Daoy (cell line): ENCODE measurements around the gene PASK. TPM values are rescaled to one million over a fixed set of nuclear protein-coding genes. Genes with fewer than 3 reads are reported as not detected.

Experiments used
- DNase-seq: peaks from one replicate; pipeline ENCODE4 v3.0.0-alpha.2; 2015; ENCODE audit warnings: low read depth
- total RNA-seq: library from RNA; depleted of rRNA; stranded (reverse); fragments of >200 nt; shearing (Covaris generic); gene quantifications from 2 replicates; pipeline ENCODE4 v1.2.3, GENCODE V29; 2014

PASK gene
- total RNA-seq, 1 experiment from 2014 or later, result 8.5 TPM

DNA sequence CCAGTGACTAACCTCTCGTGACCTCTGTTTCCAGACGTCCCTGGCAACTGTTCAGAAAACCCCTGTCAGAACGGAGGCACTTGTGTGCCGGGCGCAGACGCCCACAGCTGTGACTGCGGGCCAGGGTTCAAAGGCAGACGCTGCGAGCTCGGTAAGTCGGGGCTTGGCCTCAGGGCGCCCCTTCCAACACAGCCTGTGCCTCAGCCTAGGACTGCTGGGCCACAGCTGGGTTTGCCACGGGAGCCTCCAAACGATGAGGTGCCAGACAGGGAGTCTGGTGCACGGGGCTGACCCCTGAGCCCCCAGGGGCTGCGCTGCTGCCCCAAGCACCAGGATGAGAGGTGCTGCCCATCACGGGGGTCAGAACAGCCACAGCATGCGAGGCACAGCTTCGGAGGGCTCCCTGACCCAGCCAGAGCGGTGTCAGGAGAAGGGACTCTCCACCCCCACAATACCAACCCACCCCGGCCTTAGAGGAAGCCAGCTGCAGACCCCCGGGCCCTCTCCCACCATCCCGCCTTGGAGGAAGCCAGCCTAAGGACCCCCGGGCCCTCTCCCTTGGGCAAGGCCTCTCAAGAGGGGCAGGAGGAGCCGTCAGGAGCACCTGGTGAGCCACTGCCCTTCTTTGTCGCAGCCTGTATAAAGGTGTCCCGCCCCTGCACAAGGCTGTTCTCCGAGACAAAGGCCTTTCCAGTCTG is 67.5 kb downstream of the PASK start:
- no peak for DNase-seq

DNA sequence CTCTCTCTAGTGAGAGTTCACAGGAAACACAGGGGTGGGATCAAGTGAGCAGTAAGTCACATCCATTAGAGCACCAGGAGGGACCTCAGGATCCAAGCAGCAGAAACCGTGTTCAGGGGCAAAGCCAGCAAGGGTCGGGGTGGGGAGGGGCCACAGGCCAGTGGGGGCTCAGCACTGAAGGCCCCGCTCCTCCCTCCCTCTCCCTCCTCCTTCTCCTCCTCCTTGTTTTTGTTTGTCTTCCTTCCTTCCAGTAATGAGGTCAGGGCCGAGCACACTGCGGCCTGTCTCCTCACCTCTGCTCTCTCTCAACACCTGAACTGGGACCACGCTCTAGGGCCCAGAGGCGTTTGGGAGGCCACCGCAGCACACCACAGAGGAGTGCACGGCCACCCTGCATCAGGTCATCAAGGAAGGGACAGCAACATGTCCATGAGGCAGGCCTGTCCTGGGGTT is 68.1 kb downstream of the PASK start:
- DNase-seq, result no peak

DNA sequence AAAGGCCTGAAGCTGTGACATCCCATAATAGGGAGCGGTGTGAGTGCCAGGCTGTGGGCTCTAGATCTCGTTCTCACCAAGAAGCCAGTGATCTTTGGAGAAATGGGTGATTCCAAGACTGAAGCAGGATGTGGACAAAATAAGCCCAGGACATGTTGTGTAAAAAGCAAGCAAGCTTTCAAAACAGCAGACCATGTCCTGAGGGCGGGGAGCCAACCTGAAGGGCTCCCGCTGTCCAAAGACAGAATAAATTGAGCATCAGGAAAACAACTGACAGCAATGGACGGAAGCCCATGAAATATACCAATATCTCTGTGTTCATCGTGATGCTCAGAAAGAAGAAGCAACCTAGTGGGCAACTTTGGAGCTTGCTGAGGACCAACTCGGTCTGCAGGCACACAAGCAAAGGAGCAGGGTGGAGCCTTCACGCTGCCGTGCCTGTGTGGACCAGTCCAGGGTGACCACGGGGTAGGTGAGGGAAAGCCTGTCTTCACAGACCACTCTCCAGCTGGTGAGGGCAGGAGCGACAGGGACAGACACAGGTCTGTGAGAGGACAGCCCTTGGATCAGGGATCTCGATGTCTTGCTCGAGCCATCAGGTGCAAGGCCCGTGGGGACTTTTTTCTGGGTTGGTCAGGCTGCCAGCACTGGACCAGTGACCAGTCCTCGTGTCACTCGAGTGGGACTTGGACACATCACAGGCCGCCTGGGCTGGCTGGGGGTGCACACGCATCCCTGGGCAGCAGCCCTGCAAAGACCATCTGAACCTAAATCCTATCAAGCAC is 68.7 kb downstream of the PASK start:
- DNase-seq, result no peak

DNA sequence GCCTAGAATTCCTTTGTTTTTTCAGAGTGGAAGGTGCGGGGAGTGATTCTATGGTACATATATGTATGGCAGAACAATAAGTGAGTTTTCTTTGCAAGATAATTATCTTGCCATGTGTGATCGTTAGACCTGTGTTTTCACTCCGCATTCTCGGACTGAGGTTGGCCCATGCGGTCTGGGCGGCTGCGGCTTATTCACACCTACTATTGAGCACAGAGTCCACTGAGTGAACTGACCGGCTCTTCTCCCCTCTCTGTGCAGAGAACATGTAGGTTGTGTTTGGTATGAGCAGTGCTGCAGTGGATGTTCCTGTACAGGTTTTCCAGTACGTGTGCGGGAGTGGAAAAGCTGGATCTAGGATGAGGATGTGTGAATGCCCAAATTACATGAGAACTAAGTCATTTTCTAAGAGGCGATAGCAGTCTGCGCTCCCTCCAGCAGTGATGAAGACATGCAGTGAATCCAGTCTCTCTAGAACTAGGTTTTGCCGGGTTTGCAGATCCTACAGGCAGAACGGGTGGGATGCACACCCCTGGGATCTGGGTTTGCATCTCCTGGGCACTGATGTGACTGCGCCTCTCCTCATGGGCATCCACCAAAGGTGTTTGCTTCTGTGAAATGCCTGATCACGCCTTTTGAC is 74.3 kb downstream of the PASK start:
- DNase-seq, result no peak

DNA sequence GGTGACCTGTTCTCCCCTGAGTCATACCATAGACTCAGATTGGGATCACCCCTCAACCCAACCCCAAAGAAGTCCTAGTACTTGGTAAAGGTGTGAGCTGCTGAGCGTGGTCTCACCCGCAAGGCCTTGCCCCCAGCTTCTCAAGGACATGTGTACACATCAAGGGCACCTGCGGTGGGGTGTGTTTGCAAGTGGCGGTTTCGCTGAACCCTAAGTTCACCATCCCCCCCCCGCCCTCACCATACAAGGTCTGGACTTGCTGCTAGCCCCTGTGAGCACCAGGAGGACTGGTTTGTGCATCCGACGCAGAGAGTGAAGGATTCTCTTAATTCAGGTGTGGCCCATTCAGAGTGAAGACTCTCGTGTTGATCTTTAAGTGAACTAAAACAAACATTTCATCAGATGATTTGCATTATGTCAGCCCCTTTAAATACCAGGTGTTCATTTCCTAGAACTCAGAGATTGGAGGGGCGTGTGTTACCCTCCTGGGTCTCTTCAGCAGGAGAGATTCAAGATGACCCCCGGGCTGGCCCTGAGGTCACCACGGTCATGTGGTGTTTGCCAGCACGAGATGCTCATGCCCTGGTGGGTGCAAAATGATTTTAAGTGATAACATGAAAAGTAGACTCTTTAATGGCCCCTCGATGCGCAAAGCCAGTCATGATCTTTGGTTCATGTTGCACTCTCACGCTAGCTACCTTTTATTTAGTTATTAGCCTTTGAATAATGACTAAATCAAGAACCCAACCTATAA is 75.0 kb downstream of the PASK start:
- no peak for DNase-seq

DNA sequence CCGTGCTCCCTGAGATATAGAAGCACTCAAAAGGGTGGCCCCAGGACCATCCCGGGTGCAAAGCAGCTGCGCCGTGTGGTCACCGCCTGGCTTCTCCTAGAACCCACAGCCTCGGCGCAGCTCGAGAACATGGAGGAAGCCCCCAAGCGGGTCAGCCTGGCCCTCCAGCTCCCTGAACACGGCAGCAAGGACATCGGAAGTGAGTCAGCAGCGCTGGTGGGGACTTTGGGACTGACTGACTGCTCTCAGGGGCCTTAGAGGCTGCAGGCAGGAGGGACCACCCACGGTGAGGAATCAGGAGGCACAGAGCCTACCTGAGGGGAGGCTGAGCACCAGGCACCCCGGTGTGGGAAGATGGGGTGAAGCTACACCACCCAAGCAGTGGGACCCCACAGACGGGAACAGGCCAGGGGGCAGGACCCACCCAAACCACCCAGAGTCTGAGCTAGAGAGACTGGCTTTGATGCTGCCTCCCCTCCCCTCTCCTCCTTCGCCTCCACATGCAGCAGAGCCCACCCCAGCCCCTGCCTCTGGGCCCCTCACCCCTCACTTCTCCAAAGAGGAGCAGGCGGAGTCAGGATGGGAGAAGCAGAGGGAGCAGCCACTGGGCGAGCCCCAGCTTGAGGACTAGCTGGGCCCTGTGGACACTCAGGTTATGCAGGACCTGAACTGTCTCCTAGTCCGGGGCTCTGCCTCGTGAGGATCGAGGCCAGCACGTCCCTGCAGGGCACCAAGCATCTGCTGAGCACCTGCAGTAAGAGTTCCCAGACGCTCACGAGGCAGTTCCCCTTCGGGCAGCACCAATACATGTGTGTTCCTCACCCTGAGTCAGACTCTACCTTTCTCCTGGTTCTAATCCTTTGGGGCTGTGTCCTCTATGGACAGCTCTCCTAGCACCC is 75.9 kb downstream of the PASK start:
- DNase-seq, result no peak

DNA sequence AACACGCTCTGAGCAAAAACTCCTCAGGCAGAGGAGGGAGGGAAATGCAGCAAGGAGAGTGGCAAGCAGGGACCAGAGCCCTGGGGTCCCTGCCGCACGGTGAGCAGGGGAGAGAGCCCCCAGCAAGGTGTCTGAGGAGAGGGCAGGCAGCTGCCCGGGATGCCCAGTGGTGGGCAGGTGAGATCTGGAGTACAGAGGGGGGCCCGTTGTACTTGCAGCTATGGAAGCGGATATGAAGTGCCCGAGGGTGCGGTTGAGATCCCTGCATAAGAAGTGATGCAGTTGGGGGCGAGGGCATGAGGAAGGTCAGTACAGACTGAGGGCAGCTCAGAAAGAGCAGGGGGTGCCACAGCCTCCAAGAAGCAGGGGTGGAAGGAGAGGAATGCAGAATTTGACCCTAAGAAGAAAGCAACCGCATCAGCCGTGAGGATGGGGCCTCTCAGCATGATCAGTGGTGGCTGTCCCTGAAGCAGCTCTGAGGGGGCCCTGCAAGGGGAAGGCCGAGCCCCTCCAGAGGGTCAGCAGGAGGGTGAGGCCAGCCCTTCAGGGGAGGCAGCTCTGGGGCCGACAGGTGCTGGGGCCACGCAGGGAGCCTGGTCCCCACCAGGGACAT is 76.6 kb downstream of the PASK start:
- DNase-seq, result no peak

DNA sequence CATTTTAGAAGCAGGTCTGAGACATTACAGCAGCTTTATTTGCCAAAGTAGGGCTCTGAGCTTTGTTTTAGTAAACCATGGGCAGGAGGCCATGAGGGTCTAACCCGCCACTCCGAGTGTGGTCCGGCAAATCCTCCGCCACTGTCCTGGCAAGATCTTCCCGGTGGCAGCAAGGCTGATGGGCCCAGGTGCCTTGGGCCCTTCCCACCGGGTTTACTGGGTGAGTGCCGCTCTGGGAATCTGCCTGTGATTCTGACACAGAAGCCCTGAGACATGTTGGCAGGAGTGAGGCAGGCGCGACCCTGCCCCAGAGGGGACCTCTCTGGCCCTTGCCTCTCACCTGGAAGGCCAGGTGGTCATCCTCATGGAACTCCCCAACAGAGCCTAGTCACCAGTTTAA is 77.1 kb downstream of the PASK start:
- DNase-seq, result no peak

DNA sequence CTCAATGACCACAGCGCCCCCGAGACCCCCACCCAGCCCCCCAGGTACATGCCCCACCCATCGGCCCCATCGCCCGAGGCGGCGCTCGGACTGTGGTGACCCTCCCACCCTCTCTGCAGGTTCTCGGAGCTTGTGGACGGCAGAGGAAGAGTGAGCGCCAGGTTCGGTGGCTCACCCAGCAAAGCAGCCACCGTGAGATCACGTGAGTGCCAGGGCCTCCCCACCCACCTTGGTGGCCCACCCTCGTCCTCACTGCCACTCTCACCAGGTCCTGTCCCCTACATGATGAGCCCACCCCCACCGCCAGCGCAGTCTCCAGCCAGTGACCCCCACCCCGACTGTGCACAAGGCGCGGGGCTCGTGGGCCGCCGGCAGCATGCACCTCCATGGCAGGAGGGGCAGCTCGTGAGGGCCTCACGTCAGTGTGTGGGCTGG is 77.6 kb downstream of the PASK start:
- no peak for DNase-seq

DNA sequence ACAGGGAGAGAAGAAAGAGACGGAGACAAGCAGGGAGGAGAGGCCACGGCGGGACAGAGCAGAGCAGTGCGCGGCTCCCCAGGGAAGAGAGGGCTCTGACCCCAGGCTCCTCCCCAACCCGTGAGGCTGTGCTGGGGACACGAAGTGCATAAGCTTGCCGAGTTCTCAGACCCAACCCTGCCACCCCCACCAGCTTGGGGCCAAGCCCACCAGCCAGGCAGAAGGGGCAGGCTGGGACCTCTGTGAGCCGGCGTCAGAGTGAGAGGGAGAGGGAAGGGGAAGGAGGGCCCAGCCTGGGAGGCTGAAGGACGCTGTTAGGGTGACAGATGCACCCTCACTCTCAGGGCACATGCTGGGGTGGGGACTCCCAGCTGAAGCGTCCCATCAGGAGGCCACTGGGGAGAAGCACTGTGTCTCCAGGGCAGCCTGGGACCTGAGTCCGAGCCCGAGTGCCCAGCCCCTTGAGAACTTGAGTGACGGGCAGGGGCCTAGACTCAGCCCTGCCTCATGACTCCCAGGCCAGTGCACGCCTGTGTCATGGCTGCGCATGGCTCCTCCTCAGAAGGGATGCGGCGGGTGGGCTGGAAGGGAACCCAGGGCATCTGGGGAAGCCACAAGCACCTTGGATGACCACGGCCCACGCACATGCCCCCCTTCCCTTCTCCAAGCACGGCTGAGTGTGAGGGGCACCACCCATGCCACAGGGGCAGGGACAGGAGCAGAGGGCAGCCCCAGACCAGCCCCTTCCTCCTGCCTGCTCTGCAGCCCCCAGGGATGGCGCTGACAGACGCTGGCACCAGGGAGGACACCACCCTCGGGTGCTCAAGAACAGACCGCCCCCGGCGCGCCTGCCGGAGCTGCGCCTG is 78.2 kb downstream of the PASK start:
- no peak for DNase-seq

DNA sequence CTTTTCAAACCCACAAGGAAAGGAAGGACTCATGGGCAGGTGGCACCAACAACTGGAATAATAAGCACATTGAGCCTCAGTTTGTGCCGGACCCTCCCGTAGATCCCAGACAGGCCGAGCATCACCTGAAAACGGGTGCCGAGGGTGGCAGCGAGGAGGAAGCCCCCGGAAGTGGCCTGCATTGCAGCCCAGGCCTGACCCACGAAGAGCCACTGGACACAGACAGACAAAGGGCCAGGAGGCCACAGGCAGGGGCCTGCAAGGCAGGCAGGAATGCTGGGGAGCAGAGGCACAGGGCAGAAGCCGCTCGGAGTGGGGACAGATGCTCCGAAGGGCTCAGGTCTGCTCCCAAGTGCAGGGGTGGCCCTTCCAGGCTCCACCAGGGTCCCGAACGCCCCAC is 78.9 kb downstream of the PASK start:
- no peak for DNase-seq

DNA sequence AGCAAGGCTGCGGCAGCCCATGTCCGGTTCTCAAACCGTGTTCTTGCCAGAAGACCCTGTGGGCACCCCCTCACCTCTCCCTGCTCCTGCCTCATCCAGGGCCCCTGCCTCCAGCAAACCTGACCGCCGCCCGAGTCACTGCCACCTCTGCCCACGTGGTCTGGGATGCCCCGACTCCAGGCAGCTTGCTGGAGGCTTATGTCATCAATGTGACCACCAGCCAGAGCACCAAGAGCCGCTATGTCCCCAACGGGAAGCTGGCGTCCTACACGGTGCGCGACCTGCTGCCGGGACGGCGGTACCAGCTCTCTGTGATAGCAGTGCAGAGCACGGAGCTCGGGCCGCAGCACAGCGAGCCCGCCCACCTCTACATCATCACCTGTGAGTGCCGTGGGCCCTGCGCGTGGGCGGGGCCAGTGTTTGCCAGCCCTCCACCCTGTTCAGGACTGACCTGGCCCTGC is 79.4 kb downstream of the PASK start:
- no peak for DNase-seq

DNA sequence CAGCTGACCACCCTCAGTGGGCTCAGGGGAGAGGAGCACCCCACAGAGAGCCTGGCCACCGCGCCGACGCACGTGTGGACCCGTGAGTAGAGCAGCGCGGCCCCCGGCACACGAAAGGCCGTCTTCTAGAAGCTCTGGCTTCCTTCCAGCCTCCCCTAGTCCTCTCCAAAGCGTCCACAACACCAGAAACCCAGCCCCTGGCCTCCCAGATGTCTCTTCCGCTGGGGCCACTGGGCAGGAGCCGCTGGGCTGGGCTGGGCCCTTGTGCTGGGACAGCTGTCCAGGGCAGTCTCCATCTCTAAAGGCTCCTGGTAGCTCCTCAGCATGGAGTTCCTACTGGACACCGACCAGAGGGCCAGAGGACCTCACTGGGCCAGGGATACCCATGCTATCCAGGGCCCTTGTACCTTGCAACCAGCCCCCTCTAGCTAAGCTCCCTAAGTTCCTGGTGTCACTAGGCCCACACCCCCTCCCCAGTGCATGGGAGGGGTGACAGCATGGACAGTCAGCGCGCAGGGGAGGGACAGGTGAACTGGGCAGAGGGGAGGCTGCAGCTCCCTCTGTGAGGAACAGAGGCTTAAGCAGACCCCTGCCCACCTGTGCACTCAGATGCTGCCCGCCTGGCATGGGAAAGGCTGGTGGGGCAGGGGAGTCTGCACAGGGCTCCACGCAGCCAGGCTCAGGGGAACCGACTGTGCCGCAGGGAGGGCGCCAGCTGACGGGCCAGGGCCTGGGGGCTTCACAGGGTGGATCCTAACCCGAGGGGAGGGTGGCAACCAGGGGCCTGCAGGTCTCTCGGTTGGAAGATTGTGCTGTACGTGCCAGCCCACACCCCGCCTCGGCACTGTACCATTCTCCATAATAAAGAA is 80.1 kb downstream of the PASK start:
- DNase-seq, result no peak

DNA sequence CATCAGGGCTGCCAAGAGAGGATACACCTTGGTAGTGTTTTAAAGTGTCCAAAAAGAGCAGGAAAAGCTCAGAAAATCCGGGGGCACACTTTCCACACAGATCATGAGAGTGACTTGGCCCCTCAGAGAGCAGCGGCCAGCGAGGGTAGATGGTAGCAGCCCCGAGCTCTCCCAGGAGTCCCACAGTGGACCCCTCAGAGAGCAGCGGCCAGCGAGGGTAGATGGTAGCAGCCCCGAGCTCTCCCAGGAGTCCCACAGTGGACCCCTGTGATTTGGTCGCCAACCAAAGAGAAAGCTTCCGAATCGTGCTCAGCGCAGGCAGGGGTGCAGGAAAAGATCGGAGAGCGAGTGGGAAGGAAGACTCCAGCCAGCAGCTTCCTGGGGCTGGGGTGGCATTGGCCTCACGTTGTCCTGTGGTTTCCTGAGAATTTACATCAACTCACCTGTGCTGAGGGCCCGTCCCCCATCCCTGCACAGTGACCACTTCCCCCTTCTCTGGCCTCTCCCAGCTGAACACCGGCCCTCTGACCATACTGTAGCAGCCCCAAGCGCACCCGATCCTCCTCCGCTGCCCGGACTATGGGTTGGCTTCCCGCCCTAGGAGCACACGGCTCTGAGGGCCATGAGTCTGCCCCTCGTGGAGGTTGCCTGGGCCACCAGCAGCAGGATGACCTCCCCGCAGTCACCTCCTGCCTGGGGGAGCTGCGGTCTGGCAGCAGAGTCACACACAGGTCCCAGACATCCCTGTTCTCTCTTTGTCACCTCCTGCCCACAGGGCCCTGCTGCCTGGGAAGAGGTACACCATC is 80.9 kb downstream of the PASK start:
- DNase-seq, result no peak

DNA sequence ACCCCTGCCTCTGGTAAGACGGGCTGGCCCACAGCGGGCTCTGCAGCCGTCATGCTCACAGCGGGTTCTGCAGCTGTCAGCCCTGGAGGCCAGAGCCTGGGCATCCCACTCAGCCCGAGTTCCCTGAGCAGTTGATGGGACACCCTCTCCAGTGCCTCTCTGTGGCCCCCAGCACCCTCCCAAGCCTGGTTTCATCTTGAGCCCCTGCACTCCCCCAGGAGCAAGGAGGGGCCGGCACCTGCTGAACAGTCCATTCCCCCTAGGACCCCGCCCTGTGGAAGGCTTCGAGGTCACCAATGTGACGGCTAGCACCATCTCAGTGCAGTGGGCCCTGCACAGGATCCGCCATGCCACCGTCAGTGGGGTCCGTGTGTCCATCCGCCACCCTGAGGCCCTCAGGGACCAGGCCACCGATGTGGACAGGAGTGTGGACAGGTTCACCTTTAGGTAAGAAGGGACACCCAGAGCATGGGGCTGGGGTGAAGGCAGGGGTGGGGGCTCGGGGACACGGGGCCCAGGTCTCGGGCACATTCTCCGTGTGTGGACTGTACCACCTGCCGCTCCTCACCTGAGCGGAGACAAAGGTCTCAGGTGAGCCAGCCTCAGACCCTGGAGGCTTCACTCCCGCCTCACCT is 81.7 kb downstream of the PASK start:
- DNase-seq, result no peak

DNA sequence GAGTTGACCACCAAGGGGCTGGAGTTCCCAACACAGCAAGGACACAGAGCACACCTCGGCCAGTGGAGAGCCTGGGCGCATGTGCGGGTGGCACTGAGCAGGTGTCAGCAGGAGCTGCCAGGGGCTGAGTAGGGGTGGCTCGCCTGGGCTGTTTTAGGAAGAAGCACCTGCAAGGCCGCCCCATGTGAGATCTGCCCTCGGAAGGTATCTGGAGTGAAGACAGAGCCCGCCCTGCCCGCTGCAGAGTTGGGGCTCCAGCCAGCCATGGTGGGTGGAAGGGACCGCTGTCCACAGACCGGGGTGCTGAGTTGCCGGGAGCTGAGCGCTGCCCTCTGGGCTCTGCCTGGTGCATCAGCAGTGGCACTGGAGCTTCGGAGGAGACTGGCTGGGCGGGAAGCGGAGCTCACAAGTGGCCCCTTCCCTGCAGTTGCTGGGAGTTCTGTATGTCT is 82.4 kb downstream of the PASK start:
- peak; percentile 23 for DNase-seq
